ENCODE results near the gene DTNB. TPM values are rescaled to one million over a fixed set of nuclear protein-coding genes. Genes with fewer than 3 reads are reported as not detected.

Gene DTNB
- total and polyA plus RNA-seq, 10 of the 15 experiments (the other 5 are each of a cell fraction or from before 2014, with no cell fraction given): 4.5 to 30.6 (median 11.9) TPM

- H3K9me3 ChIP-seq (replicated peaks; ENCODE audit: control insufficient read depth, insufficient read depth, low read length): no peaks in the 10 kb centered on the region
- no peak for FAIRE-seq
- H3K27ac ChIP-seq (ENCODE audit: control insufficient read depth, insufficient read depth): no peak overlapping the region
- H3K4me3 ChIP-seq: no peak overlapping the region
- no peak for DNase-seq (ENCODE audit: low read depth, low spot score)
- CTCF ChIA-PET: interaction anchor here (4.2 to 4.7 kb wide), 2 partner anchors 12 to 105 kb away, joined by 23 to 31 read pairs; no protein-coding TSS in a partner anchor
- intact Hi-C loops (cut with micrococcal nuclease; ENCODE audit: unreplicated experiment) (no loop called here), in situ Hi-C loops (cut with MboI) (no loop called here)
- H3K79me2 ChIP-seq (ENCODE audit: control insufficient read depth, insufficient read depth, low read length): no peaks in the 10 kb centered on the region
- H4K20me1 ChIP-seq (ENCODE audit: control insufficient read depth, insufficient read depth): no peaks in the 10 kb centered on the region
- no peaks in the 10 kb centered on the region for H3K27me3 ChIP-seq (replicated peaks in 1 of 2; ENCODE audit: control insufficient read depth in 2 of 2, insufficient read depth in 2 of 2, low read length in 1 of 2)
- peaks cover 6% of the 10 kb centered on the region for H3K4me1 ChIP-seq (ENCODE audit: control insufficient read depth, insufficient read depth, low read length)
- SMC1A ChIA-PET (ENCODE audit: uncharacterized antibody, unreplicated experiment): interaction anchor here (1.1 to 3.8 kb wide), 2 partner anchors 8 to 105 kb away, joined by 4 to 18 read pairs; no protein-coding TSS in a partner anchor
- H3K9ac ChIP-seq (ENCODE audit: control insufficient read depth, insufficient read depth, low read length): no peak overlapping the region
- 3% methylated on average over 5 of the region's 5 CpGs for WGBS (ENCODE audit: insufficient coverage, insufficient replicate concordance, low lambda C conversion rate, missing lambda C conversion rate)
- POLR2A ChIA-PET: interaction anchor here (1.0 kb wide), 1 partner anchor 10 kb away, joined by 3 read pairs; no protein-coding TSS in a partner anchor
- TF ChIP-seq, protein P1, sequence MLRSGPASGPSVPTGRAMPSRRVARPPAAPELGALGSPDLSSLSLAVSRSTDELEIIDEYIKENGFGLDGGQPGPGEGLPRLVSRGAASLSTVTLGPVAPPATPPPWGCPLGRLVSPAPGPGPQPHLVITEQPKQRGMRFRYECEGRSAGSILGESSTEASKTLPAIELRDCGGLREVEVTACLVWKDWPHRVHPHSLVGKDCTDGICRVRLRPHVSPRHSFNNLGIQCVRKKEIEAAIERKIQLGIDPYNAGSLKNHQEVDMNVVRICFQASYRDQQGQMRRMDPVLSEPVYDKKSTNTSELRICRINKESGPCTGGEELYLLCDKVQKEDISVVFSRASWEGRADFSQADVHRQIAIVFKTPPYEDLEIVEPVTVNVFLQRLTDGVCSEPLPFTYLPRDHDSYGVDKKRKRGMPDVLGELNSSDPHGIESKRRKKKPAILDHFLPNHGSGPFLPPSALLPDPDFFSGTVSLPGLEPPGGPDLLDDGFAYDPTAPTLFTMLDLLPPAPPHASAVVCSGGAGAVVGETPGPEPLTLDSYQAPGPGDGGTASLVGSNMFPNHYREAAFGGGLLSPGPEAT (IDR thresholded peaks at IDR 0.05; ENCODE audit: low read depth): no peak
- no peak for TF ChIP-seq EP300 (IDR thresholded peaks at IDR 0.05; ENCODE audit: borderline replicate concordance in 1 of 2, control insufficient read depth in 1 of 2, low read depth in 2 of 2, low read length in 2 of 2)
- no peak for TF ChIP-seq ZZZ3 (IDR thresholded peaks at IDR 0.05; ENCODE audit: control insufficient read depth, insufficient read length, low read depth)
- no peak for TF ChIP-seq TAF1 (IDR thresholded peaks at IDR 0.05; ENCODE audit: borderline replicate concordance, low read depth, low read length)
- TF ChIP-seq NKRF (conservative IDR thresholded peaks at IDR 0.05): no peak
- ATAC-seq: no peak
- H3K4me2 ChIP-seq (ENCODE audit: control insufficient read depth, insufficient read depth): no peak overlapping the region
- no TSS peak for BruUV-seq (replicated peaks)
- no peak overlapping the region; the same call in 1 of the 2 replicates for H2AFZ ChIP-seq (ENCODE audit: control insufficient read depth, low read depth, low read length)
- RAD21 ChIA-PET (ENCODE audit: unreplicated experiment): interaction anchor here (0.6 kb wide), 1 partner anchor 107 kb away, joined by 3 read pairs; no protein-coding TSS in a partner anchor
- H3K36me3 ChIP-seq (ENCODE audit: control insufficient read depth in 2 of 2, insufficient read depth in 2 of 2, low read length in 1 of 2): no peaks in the 10 kb centered on the region
Observed at GRCh38 chr2:25712455-25712854, 39.1 kb upstream of the DTNB start.

All from GM12878 (cell line).